Suprapubic skin (tissue), 4 donors: ENCODE measurements around the gene SEMA3G.

Experiments
- EP300 ChIP-seq: sonication (generic); formaldehyde crosslinking; IDR thresholded peaks from one replicate; pipeline ENCODE4 v1.6.1; 2017; ENCODE audit warnings: antibody characterized with exemption
- POLR2A ChIP-seq, 2 donors: fragments of 450-650 bp; IDR thresholded peaks; one replicate each; pipeline ENCODE4 v1.6.1; 2017; ENCODE audit warnings: antibody characterized with exemption in 2 of 2, mild to moderate bottlenecking in 2 of 2, moderate library complexity in 2 of 2
- POLR2AphosphoS5 ChIP-seq, 3 donors: sonication (generic); formaldehyde crosslinking; IDR thresholded peaks; one replicate each; pipeline ENCODE4 v1.6.1; 2017; ENCODE audit warnings: antibody characterized with exemption in 3 of 3
- TF ChIP-seq, protein P1 (sequence below), 2 donors: fragments of 200-600 bp in 1 of 2; fragments of 450-650 bp in 1 of 2; sonication (generic) in 1 of 2; IDR thresholded peaks; one replicate each; pipeline ENCODE4 v1.5.1; 2016 to 2019; ENCODE audit warnings: antibody characterized with exemption in 2 of 2, mild to moderate bottlenecking in 1 of 2, moderate library complexity in 1 of 2

DNA sequence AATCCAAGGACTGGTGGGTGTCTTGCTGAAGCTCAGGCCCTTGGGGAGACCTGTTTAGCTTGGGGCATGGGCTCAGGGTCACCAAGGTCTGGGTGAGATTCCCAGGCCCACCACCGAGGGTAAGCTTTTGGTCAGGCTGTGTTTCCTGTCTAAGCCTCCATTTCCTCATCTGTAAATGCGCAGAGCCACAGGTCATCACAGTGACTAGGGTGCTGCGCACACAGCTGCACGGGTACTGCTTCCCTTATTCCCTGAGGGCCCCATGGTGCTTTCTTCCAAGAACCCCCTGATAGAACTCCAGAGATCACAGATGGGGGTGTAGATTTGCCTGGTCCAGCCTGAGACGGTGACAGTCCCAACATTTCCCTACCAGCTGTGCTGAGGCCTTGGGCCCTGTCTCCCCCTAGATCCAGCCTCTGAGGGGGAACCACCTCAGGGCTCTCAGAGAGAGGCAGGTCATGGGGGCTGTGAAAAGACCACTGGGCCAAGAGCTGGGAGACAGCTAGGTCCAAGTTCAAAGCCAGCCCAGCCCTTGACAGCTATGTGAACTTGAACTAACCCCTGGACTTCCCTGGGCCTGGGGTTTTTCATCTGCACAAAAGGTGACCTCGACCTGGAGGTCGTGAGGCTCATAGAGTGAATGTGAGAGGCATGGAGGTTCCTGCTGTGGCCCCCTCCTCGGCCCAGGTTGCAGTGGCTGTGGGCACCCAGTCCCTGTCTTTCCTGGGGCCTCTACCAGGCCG lies 60.7 kb downstream of the SEMA3G start:
- TF ChIP-seq, protein P1, sequence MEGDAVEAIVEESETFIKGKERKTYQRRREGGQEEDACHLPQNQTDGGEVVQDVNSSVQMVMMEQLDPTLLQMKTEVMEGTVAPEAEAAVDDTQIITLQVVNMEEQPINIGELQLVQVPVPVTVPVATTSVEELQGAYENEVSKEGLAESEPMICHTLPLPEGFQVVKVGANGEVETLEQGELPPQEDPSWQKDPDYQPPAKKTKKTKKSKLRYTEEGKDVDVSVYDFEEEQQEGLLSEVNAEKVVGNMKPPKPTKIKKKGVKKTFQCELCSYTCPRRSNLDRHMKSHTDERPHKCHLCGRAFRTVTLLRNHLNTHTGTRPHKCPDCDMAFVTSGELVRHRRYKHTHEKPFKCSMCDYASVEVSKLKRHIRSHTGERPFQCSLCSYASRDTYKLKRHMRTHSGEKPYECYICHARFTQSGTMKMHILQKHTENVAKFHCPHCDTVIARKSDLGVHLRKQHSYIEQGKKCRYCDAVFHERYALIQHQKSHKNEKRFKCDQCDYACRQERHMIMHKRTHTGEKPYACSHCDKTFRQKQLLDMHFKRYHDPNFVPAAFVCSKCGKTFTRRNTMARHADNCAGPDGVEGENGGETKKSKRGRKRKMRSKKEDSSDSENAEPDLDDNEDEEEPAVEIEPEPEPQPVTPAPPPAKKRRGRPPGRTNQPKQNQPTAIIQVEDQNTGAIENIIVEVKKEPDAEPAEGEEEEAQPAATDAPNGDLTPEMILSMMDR (IDR thresholded peaks at IDR 0.05), result no peak
- no peak for TF ChIP-seq POLR2A (IDR thresholded peaks at IDR 0.05)
- TF ChIP-seq POLR2AphosphoS5 (IDR thresholded peaks at IDR 0.05), result no peak
- TF ChIP-seq EP300, result no peak
